Retinal pigment epithelial cell (primary cell): ENCODE results near the gene PPOX.

Experiments
- DNase-seq: peaks from one replicate; pipeline ENCODE4 v3.0.0-alpha.2; 2010; ENCODE audit warnings: low read depth
- H3K4me3 ChIP-seq: 2 replicates; pipeline ENCODE4 v1.5.1; 2011; ENCODE audit warnings: mild to moderate bottlenecking, low read length, control low read depth, moderate library complexity
- TF ChIP-seq, protein P1 (sequence below): conservative IDR thresholded peaks from 2 replicates; pipeline ENCODE4 v1.5.1; 2011; ENCODE audit warnings: low read depth, low read length, control low read depth, inconsistent platforms

Gene PPOX

DNA sequence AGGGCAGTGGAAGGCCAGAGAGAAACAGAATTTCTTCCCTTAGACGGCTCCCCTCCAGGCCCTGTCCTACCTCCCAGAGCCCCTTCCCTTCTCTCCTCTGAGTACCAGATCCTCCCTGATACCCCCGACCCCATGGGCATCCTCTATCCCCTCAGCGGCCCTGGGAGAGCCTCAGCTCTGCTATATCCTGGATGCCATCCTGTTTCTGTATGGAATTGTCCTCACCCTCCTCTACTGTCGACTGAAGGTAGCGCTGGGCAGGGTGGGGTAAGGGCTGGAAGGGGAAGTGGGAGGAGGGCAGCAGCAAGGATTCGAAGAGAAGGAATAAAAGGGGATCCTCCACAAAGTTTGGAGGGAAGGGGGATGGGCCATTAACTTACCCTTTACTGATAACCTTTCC is 51.6 kb downstream of the PPOX start:
- no peak overlapping the region for H3K4me3 ChIP-seq
- TF ChIP-seq, protein P1, sequence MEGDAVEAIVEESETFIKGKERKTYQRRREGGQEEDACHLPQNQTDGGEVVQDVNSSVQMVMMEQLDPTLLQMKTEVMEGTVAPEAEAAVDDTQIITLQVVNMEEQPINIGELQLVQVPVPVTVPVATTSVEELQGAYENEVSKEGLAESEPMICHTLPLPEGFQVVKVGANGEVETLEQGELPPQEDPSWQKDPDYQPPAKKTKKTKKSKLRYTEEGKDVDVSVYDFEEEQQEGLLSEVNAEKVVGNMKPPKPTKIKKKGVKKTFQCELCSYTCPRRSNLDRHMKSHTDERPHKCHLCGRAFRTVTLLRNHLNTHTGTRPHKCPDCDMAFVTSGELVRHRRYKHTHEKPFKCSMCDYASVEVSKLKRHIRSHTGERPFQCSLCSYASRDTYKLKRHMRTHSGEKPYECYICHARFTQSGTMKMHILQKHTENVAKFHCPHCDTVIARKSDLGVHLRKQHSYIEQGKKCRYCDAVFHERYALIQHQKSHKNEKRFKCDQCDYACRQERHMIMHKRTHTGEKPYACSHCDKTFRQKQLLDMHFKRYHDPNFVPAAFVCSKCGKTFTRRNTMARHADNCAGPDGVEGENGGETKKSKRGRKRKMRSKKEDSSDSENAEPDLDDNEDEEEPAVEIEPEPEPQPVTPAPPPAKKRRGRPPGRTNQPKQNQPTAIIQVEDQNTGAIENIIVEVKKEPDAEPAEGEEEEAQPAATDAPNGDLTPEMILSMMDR: no peak
- no peak for DNase-seq

DNA sequence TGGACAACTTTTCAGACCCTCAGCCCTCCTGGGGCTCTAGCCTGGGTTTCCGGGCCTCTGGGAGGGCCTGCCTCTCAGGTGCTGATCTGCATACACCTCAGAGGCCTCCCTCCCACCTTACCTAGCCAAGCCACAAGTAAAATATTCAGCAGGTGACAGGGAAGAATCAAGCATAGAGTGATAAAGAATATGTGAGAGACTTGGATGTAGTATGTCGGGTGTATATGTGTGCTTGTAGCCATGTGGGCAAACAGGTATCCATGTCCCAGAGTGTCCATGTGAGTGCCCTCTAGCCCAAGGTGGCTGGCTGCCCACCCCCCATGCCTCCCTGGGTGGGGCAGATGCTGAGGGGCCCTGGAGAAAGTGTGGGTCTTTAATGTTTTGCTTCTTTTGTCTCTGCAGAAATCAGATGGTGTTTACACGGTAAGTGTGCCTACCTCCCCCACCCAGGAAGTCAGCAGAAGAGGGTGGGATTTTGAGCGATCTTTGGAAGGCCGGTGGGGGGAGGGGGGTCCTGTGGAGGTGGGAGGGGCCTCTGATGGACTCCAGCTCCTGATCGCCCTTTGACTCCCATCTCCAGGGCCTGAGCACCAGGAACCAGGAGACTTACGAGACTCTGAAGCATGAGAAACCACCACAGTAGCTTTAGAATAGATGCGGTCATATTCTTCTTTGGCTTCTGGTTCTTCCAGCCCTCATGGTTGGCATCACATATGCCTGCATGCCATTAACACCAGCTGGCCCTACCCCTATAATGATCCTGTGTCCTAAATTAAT is 52.3 kb downstream of the PPOX start:
- no peak overlapping the region for H3K4me3 ChIP-seq
- TF ChIP-seq, protein P1: no peak
- no peak for DNase-seq

DNA sequence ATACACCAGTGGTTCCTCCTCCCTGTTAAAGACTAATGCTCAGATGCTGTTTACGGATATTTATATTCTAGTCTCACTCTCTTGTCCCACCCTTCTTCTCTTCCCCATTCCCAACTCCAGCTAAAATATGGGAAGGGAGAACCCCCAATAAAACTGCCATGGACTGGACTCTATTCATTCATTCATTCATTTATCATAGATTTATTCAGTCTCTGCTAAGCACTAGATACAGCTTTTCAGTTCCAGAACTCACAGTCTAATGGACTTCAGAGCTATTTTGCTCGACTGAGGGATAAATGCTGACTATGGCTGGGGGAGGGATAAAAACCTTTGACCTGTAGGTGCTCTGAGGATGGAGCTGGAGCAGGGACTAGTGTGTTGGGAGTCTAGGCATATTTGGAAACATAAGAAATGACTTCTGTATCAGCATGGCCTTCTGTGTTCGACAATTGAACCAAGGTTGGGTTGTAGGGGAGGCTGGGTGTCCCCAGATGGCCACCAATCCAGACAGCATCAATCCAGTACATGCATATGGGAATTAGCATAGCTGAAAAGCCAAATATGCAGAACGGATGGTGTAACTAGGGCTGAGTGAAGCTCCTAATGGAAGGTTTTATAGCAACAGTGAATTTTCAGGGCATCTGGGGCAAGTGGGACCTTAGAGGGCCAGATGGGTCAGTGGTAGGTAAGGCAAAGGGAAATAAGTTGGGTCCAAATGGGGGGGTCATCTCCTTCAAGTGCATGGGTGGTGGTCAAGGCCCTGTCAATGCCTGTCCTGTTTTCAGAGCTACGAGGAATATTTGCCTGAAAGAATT is 53.1 kb downstream of the PPOX start:
- H3K4me3 ChIP-seq: no peak overlapping the region
- no peak for DNase-seq
- TF ChIP-seq, protein P1: no peak

DNA sequence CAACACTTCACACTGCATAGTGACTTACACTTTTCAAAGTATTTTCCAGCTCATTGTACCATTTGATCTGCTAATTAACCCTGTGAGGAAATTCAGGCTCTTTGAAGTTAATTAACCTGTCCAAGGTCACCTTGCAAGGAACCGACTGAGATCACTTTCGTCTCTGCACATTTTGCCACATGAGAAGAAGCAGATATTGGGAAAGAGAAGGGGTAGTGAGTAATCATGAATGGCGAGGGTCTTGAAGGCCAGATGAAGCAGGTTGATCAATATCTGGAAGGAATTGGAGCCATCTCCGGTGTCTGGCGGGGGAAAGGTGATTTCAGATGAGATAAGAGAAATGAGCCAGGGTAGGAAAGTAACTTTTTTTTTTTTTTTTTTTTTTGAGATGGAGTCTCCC is 53.8 kb downstream of the PPOX start:
- DNase-seq: no peak
- H3K4me3 ChIP-seq: no peak overlapping the region
- TF ChIP-seq, protein P1: no peak
